Left ventricle myocardium inferior (tissue), 1 donor: Measurements from ENCODE around the gene ANKS1B. TPM values are rescaled to one million over a fixed set of nuclear protein-coding genes. Genes with fewer than 3 reads are reported as not detected.

Experiments
- DNase-seq: peaks from one replicate; pipeline ENCODE4 v3.0.0-alpha.2; 2020
- H3K27ac ChIP-seq: fragments of 200-600 bp; replicated peaks from 2 replicates; pipeline ENCODE4 v1.8.0; 2021
- H3K27me3 ChIP-seq: fragments of 200-600 bp; 2 replicates; pipeline ENCODE4 v1.8.0; 2021; ENCODE audit warnings: low read depth
- H3K36me3 ChIP-seq: fragments of 200-600 bp; 2 replicates; pipeline ENCODE4 v1.8.0; 2021
- H3K4me1 ChIP-seq: fragments of 200-600 bp; 2 replicates; pipeline ENCODE4 v1.8.0; 2021
- H3K4me3 ChIP-seq: fragments of 200-600 bp; 2 replicates; pipeline ENCODE4 v1.8.0; 2021; ENCODE audit warnings: mild to moderate bottlenecking, moderate library complexity
- H3K9me3 ChIP-seq: fragments of 200-600 bp; replicated peaks from 2 replicates; pipeline ENCODE4 v1.8.0; 2021
- CTCF ChIP-seq: fragments of 200-600 bp; IDR thresholded peaks from 2 replicates; pipeline ENCODE4 v1.8.0; 2021; ENCODE audit warnings: antibody characterized with exemption, mild to moderate bottlenecking, borderline replicate concordance
- intact Hi-C: fragments of 100-400 bp; cut with micrococcal nuclease; formaldehyde crosslinking; loops from one replicate; pipeline ENCODE4 v1.11.0; 2022
- total RNA-seq: library from RNA; stranded (reverse); fragmentation: NEBNext Ultra II Directional; extraction: Animal tissue kit (Norgen Biotek cat#: 25700); gene quantifications from one replicate; pipeline ENCODE4 v1.2.1, GENCODE V29; 2021
- donor health status: DM: no; HTN: yes; CAD: no; lungs with severe emphysema.

Gene ANKS1B
- total RNA-seq, 1 donor from 2014 or later, result 1.6 TPM

GRCh38 chr12:98870504-98870903 is 1114.2 kb downstream of the ANKS1B start:
- TF ChIP-seq CTCF, result no peak
- intact Hi-C loops, result no loop called here
- H3K9me3 ChIP-seq, result no peaks in the 10 kb centered on the region
- no peak for DNase-seq
- no peak overlapping the region for H3K4me3 ChIP-seq
- H3K36me3 ChIP-seq, result no peaks in the 10 kb centered on the region
- peaks cover 32% of the 10 kb centered on the region for H3K27me3 ChIP-seq
- H3K4me1 ChIP-seq, result no peaks in the 10 kb centered on the region
- H3K27ac ChIP-seq, result no peak overlapping the region

- H3K27ac ChIP-seq, result no peak overlapping the region
These were observed 1114.7 kb downstream of the ANKS1B start for GRCh38 chr12:98869886-98870503.

DNA sequence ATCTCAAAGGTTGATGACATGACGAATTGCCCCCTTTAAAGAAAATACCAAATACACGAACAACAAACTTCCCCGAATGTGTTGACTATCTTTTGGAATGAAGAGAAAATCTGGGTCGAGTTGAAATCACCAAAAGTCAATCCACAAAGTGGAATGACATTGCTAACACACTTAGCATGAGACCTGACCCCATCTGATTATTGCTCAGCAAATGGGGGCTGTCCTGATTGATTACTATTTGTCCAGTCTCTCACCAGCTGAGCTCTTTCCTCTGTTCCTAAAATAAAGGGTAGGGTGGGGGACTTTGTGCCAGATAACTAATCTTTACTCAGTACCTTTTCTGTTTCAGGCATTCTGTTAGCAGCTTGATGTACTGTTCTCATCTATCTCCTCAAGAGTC is 1116.2 kb downstream of the ANKS1B start:
- H3K4me3 ChIP-seq, result no peak overlapping the region

More at GRCh38 chr12:98869886-98870503, 1114.7 kb downstream of the ANKS1B start:
- Histone ChIP-seq H3K27me3 (peaks cover 32% of the 10 kb centered on the region), H3K9me3 (no peaks in the 10 kb centered on the region), H3K4me1 (no peaks in the 10 kb centered on the region), H3K36me3 (no peaks in the 10 kb centered on the region), H3K4me3 (no peak overlapping the region)
- no peak for TF ChIP-seq CTCF
- intact Hi-C loops, result no loop called here
- DNase-seq, result no peak

DNA sequence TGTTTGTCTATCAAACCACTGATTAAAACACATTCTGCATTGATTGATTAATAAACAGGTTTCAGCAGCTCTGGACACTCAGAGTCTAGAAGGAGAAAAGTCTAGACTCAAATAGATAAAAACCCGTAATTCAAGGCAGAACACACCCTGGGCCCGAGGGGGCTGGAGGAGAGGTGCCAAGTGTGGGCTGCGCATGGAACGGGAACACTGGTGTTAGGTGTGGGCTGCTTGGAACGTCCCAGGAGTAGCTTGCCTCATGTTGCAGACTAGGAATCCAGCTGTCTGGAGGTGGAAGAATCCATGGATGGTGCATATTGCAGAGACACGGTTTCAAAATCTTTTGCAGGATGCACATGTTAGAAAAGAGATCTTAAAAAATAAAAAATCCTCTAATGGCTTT is 1116.7 kb downstream of the ANKS1B start:
- TF ChIP-seq CTCF, result no peak
- Histone ChIP-seq H3K9me3 (no peaks in the 10 kb centered on the region), H3K36me3 (no peaks in the 10 kb centered on the region), H3K4me1 (no peaks in the 10 kb centered on the region), H3K27me3 (peaks cover 32% of the 10 kb centered on the region), H3K27ac (no peak overlapping the region), H3K4me3 (no peak overlapping the region)
- DNase-seq, result no peak
- intact Hi-C loops, result no loop called here

More for the DNA sequence above, 1116.2 kb downstream of the ANKS1B start:
- TF ChIP-seq CTCF, result no peak
- peaks cover 32% of the 10 kb centered on the region for H3K27me3 ChIP-seq
- no peaks in the 10 kb centered on the region for H3K36me3 ChIP-seq
- no peak overlapping the region for H3K27ac ChIP-seq
- intact Hi-C loops, result no loop called here
- DNase-seq, result no peak
- no peaks in the 10 kb centered on the region for H3K4me1 ChIP-seq
- H3K9me3 ChIP-seq, result no peaks in the 10 kb centered on the region

- Histone ChIP-seq H3K36me3 (no peaks in the 10 kb centered on the region), H3K27ac (no peak overlapping the region), H3K4me1 (no peaks in the 10 kb centered on the region), H3K9me3 (no peaks in the 10 kb centered on the region), H3K27me3 (peaks cover 9% of the 10 kb centered on the region), H3K4me3 (no peak overlapping the region)
- intact Hi-C loops, result no loop called here
- DNase-seq, result no peak
- no peak for TF ChIP-seq CTCF
These were observed 1120.4 kb downstream of the ANKS1B start for GRCh38 chr12:98864363-98864762.
